ENCODE data around the gene LDLRAD3.

LDLRAD3 gene

DNA sequence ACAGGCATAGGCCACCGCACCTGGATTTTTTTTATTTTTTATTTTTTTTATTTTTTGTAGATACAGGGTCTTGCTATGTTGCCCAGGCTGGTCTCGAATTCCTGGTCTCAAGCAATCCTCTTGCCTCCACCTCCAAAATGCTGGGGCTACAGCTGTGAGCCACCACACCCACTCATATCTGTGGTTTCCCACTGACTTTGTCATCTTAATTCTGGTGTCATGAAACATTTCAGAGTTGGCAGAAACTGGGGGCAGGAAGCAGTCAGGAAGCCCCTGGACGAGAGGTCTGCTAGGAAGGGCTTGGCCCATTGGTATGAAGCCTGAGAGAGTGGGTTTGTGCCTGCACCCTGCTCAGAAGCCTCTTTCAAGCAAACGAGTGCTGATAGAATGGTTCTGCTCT is 296.3 kb downstream of the LDLRAD3 start:
- peak; percentile 10 for DNase-seq (ENCODE audit: low read depth)

DNA sequence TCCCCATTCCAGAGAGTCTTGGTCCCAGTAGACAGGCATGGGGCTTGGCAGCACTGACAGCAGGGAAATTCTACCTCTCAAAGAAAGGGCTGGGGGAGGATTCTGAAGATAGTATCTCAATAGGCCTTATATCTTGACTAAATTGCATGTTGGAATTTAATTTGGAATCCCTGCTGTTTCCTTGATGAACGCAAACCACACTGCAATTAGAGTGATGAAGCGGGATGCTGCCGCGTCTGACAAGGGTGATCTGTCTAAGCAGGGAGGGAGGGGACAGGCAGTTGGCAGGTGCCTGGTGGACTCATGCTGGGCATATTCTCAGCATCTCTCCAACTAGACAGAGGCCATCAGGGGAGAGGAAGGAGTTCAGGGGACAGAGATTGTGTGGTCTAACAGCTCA is 296.9 kb downstream of the LDLRAD3 start:
- DNase-seq (ENCODE audit: low read depth): no peak

DNA sequence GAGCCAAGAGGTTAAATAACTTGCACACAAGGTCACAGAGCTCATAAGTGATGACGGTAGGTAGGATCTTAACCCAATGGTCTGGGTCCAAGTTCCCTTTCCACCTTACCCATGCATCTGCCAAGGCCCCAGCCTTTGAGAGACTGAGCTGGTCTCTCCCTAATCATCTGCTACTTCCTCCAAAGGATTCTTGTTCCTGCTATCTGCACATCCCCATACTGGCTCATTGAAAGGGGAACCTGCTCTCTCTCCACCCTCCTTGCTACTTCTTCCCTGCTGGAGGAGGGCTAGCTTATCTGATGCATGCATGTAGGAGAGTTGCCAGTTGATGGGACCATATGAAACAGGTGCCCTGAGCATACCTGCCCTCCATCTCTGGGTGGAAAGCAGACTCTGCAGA is 297.6 kb downstream of the LDLRAD3 start:
- no peak for DNase-seq (ENCODE audit: low read depth)

DNA sequence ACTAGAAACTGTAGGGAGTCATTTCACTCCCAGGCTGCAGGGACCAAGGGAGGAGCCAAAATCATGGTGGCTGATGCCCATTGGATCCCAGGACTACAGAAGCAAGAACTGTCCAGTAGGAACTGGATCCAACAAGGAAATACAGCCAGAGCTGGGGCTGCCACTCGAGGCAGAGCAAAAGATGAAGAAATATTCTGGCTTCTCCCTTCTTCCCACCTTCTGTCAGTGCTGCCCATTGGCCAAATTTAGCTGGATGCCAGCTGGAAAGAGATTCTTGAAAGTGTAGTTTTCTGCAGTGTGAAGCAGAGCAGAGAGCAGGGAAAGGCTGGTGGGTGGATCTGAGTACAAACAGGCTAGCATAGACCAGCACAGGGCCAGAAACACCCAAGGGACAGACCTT is 299.8 kb downstream of the LDLRAD3 start:
- no peak for DNase-seq (ENCODE audit: low read depth)

DNA sequence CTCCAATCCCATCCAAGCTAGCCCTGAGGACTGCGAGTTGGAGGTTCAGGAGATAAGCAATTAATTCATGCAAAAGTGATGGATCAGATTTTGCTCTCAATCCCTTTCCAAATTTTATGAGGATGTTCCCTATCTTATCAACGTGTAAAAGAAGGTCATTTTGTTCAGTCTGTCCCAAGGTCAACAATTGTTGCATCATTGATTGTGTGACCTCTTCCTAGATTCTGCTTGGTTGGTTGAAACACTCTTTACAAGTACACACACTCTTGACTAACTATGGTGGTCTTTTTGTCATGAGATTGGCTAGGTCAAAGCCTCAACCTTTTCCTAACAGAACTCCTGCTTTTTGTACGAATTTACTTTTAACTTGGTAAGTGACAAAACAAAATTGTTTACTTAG is 303.6 kb downstream of the LDLRAD3 start:
- no peak for DNase-seq (ENCODE audit: low read depth)

DNA sequence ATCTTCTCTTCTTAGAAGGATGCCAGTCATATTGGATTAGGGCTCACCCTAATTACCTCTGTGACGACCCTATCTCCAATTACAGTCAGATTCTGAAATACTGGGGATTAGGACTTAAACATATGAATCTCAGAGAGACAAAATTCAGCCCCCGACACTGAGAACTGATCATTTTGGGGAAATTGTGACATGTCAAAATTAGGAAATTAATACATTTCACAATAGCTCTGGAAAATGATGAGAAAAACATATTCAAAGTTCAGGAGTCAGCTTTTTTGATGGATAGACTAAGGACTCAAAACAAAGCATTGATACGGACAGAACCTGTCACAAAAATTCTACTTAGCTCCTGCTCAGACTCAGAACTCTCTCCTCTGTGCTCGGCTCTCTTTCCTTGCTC is 304.6 kb downstream of the LDLRAD3 start:
- no peak for DNase-seq (ENCODE audit: low read depth)

DNA sequence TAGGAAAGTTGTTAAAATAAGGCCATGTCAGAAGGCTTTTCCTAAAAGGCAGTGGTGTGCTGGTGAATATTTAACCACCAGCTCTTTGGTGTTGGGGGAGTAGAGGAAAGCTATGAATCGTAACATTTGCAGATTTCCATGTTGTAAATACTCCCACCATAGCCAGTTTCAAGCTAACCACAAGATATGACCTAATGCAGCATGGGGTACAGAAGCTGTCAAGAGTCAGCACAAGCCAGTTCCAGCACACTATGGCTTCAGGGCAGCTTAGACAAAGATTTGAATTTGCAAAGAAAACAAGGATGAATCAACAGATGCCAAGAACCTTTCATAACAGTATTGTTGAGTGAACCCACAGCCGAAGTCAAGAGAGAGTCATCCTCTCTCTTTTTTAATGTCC is 305.4 kb downstream of the LDLRAD3 start:
- DNase-seq (ENCODE audit: low read depth): peak; percentile 93

DNA sequence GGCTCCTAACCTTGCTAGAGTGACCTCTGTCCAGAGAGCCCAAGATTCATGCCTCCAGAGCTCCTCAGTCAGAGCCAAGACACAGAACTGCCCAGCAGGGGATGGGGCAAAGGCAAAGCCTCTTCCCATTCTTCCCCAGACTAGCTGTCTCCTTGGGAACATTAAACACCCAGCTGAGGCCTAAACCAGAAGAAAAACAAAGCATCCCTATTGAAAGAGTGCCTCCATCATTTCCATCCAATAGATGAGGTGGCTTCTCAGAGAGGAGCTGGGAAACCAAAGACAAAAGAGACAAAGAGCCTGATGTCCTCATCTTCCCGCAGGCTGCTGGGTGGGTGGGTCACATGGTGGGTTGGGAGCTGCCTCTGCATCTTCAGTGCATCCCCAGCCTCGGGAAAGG is 308.0 kb downstream of the LDLRAD3 start:
- no peak for DNase-seq (ENCODE audit: low read depth)

DNA sequence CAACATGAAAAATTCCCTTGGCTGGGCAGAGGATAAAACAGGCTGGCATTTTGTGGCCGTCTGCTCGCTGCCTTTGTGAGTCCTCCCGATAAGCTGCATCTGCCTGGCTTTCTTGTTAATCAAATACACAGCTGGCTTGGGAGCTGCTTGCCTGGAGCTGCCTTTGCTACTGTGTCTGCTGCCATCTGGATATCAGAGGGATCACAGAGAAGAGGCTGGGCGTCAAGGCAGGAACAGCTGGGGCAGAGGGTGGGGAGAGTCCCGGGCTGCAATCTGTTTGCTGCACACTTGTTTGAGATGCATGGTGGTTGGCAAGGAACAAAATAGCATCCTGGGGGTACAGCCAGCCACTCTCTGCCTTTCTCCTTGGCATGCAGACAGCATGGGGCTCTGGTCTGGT is 309.4 kb downstream of the LDLRAD3 start:
- no peak for DNase-seq (ENCODE audit: low read depth)

DNA sequence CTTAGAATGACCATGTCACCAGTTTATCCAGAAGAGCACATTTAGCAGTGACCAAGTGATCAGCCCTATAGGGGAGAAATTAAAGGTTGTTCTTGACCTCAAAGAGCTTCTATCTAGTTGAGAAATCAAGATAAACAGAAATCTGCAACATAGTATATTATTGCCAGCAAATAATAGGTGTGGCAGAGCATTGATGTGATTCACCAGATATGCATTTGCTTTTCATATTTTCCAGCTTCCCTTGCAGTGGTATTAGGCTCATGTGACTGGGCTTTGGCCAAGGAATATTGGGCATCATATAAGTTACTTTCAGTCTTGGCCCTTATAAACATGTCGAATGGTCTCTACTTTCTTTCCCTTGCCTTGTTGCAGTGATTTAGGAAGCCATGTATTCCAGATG is 310.9 kb downstream of the LDLRAD3 start:
- DNase-seq (ENCODE audit: low read depth): peak; percentile 66

DNA sequence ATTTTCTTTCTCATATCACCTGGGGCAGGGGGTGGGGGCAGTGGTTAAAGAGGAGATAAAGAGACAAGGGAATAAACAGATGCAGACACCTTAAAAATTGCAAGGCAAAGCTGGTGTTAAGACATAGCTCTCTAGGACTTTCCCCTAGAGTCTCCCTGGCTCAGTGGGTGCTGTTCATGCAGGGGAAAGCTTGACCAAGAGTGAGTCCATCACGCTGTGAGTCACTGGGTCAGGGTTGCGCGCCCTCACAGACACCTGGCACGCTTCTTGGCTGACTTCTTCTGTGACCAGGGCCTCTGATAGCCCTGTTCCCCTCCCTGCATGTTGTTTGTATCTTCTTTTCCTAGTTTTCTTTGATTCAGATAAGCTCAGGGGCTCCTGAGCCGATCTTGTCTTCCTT is 313.5 kb downstream of the LDLRAD3 start:
- DNase-seq (ENCODE audit: low read depth): peak; percentile 79

DNA sequence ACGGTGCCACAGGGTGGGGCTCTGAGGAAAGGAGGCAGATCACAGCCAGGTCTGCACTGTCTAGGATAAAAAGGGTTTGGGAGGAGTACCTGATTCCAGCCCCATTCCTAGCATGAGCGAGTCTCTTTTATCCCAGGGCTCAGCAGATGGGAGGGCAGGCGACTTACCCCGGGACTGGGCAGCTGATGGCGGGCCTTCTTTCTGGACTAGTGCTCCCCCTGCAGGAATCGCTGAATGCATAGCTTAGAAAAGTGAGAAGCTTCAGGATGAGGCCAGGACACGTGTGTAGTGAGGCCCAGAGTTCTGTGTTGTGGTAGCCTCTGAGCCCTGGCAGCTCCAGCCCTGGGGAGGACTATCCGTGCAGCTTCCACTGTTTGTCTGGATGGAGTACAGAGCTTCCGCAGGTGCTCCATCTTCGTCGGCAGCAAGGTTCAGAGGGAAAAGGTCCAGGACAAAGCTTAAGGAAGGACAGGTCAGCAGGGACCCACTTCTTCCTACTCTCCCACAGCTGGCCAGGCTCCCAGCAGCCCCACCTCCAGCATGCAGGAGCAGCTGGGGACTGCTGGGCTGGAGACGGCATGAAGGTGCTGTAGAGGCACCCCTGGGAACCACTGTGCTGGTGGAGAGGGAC is 315.0 kb downstream of the LDLRAD3 start:
- peak; percentile 79 for DNase-seq (ENCODE audit: low read depth)

DNA sequence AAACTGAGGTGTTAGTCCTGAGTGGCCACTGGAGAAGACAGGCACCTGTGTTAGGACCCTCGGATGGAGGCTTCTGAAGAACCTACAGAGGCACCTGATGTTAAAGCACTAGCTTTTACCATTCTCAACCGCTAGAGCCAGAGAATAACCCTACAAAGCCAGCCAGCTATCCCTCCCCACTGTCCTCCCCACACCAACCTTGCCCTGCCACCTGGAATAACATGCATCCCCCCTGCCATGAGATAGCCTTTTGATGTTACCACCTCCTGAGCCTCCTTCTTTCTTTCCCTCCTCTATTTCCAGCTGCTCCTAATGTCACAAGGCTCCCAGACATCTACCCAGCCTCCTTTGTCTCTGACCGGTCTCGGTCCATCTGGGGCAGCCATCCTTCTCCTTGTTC is 317.2 kb downstream of the LDLRAD3 start:
- DNase-seq (ENCODE audit: low read depth): no peak

DNA sequence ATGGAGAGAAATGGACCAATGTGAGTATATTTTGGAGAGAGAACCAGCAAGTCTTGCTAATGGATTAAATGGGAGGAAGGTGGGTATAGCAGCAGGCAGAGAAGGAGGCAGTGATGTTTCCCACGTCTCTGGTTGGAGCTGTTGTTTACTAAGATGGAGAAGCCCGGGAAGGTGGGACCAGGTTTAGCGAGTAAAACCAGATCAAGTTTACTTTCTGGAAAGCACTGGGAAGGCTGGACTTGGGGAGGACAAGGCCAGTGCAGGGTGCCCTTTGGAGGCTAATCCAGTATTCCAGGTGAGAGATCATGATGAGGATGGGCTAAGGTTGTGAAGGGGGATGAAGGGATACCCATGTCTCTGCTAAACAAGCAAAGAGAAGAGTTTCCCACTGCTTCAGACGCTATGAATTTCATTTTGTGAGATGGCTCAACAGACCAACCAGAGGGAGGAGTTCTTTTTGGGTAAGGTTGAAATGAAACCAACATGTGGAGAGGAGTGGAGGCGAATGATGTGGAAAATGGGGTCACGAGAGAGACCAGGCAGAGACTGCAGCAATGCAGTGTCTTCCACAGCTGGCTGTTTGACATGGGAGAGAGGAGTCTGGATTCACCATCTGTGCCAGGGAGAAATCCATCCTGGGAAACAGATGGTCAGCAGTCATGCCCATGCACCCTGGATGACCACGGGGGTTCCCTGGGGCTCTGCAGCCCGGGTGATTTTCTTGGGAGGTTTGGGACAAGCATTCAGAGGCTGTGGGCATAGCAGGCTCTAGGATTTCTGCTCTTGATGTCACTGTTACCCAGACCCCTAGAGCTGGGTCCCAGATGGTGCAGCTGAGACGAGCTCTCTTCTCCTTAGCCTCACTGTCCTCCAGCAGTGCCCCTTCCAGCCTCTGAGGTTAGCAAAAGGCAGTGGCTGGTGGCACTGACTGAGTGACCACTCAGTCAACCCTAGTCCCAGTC is 320.4 kb downstream of the LDLRAD3 start:
- no peak for DNase-seq (ENCODE audit: low read depth)

DNA sequence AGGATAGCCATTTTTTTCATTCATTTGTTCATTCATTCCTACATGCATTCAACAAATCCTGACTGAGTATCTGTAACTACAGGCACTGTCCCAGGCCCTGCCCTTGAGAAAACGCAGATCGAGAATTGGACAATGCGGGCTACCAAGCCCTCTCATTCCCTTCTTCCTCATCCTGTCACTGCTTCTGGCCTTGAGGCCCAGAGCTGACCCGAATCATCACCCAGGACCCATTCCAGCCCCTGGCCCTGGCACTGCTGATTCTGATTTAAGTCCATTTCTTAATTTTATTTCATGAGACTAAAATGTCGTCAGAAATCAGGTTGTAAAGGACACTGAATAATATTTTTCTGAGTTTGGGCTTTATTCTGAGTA is 321.1 kb downstream of the LDLRAD3 start:
- DNase-seq (ENCODE audit: low read depth): no peak

DNA sequence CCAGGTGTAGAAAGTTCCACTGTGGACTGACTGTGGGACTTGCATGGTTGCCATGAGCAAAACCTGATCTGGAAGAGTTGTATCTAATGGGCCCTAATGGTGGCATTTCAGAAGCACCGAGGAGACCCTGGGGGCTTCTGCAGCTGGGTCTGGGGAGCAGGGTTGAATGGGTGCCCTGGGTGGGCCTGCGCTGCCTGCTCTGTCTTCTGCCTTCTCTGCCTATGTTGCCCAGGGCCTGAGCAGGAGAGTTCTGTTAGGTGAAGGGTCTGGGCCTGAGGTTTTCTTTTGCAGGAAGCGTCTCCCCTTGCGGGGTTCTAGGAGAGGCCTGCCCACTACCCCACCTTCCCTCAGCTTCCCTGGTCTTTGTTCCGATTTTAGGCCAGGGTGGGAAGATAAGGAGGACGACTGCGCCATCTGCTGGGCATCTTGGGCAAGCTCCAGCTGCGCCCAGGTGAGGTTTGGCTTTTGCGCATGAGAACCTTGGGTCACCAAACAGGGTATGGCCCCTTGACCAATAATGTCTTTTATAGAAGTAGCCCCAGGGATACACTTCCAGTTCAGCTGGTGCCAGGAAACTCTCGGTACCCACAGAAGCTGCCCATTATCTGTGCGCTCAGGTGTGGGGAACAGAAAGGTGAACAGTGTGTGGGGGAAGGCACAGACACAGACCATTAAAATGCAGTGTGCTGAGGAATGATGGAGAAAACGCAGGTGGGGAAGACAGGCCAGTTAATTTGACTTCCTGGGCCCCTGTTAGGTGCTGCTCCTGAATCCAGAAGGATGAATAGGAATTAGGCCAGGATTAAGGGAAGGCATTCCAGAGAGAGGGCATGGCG is 322.1 kb downstream of the LDLRAD3 start:
- peak; percentile 65 for DNase-seq (ENCODE audit: low read depth)

DNA sequence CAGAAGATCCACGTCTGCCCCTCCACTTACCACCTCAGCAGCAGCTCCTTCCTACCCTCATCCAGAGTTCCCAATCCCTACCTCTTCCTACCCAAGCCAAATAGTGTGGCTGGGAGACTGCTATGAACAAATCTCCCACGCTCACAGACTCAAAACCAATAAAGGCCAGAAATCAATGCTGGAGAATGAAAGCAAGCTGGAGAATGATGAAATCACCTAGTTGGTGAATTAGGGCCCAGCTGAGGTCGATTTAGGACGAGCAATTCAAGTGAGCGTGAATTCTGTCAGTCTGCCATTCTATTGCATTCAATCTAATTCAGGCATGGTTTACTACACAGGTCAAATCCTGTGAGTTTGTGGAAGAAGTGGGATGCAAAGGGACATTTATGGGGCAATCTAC is 322.9 kb downstream of the LDLRAD3 start:
- DNase-seq (ENCODE audit: low read depth): no peak

DNA sequence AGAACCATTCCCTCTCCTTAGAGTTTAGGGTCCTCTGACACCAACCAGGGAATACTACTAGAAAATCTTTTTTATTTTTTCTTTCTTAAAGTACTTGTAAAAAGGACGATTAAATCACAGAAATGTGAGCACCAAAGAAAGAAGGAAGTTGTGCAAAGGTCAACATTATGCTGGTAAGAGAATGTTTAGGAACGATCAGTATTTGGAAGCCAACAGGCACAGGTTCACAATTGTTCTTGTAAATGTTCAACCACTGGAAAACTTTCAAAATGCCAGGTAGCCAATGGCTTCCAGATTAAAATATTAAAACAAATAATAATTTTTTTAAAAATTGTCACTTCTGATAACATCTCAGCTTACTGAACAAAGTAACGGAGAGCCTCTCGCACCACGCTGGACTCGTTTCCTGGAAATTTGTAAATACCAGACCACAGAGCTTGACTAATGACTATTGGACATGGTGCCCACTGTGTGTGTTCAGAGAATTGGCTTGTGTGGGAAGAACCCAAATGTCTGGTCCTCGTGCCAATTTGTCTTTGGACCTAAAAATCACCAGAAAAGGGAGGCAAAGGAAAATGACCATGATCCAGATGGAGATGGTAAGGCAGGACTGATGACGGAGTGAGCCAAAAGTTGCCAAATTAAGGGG is 324.6 kb downstream of the LDLRAD3 start:
- DNase-seq (ENCODE audit: low read depth): no peak

DNA sequence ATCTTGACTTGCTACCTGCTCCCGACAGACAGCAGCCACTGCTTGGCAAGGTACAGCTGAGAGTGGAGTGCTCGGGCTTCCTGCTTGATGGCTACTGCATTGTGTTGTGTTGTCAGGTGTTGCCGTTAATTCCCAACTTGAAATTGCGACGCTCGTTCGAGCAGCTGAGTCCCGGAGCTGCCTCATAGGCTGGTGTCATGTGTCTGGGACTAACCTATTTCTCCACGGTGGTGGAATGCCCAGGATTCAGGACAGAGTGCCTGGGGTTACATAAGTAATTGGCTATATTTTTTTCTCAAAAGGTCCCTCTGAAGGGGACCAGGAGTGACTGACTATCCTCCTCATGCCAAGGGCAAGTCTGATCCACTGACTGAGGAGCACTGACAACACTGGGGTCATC is 326.8 kb downstream of the LDLRAD3 start:
- DNase-seq (ENCODE audit: low read depth): no peak

DNA sequence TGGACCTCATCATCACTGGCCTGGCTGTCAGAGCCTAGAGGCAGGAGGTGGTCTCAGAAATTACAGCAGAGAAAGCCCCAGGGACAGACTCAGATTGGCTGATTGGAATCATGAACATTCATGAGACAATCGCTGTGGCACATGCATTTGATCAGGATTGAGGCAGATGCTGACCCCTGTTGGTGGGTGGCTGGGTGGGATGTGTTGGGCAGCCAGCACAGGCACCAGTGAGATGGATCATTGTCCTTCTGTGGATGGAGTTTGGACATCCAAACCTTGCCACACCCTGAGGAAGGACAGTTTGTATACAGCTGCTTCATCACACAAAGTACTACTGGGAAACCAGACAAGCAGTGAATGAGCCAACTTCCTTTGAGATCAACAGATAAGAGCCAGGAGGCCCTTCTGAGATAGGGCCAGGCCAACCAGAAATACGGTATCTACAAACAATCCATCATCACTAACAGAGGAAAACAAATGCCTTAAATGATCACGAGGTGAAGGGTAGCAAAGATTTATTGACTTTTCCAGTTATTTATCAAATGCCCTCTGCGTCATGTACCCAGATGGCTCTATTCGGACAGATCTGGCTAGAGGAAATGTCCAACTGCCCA is 328.0 kb downstream of the LDLRAD3 start:
- peak; percentile 38 for DNase-seq (ENCODE audit: low read depth)

DNA sequence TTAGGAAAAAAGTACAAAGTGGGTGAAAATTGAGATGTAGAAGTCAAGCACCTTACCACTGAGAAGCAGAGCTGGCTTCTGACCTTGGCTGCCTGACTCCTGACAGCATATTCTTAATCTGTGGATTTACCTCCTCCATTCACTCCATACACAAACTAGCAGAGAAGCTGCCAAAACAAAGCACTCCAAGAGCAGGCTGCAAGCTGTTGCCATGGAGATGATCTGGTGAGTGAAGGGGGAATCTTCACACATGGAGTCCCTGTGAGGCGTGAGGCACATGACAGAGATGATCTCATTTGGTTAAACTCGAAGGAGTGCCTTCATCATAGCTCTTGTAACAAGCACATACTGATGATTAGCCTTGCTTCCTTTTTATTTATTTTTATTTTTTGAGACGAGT is 329.2 kb downstream of the LDLRAD3 start:
- DNase-seq (ENCODE audit: low read depth): no peak

DNA sequence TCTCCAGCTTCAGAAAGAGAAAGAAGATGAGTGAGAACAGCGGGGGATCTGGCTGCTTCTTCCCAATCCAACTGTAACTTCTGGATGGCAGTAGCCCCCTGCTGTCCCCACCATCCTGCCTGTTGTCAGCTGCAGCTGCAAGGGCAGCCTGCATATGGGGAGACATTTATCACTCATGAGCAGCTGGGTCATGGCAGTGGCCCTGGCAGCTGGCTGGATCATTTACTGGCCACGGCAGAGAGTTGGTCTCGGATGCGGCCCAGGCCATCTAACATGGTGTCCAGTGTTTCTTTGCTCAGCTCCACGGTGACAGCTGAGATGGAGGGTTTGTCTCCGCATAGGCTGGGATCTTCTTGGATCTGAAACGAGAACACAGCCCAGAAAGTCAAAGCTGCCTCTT is 330.6 kb downstream of the LDLRAD3 start:
- no peak for DNase-seq (ENCODE audit: low read depth)

Measured in ELR (cell line).